HG02884 (cell line): ENCODE measurements around the gene KIF21A.

Experiments used
- ATAC-seq: cut with Tn5 transposase; IDR thresholded peaks from one replicate; pipeline ENCODE4 v1.9.1; 2021; ENCODE audit warnings: mild to moderate bottlenecking, moderate library complexity; ENCODE audit not compliant: unreplicated experiment

The KIF21A gene

GRCh38 chr12:39392154-39392925 lies 50.6 kb downstream of the KIF21A start:
- ATAC-seq, result no peak

- no peak for ATAC-seq
Observed at GRCh38 chr12:39390752-39391151, 52.2 kb downstream of the KIF21A start.

- ATAC-seq, result no peak
Observed at GRCh38 chr12:39389399-39390150, 53.3 kb downstream of the KIF21A start.

GRCh38 chr12:39386335-39386734 lies 56.6 kb downstream of the KIF21A start:
- no peak for ATAC-seq

GRCh38 chr12:39383114-39383513 lies 59.8 kb downstream of the KIF21A start:
- no peak for ATAC-seq

- no peak for ATAC-seq
Observed at GRCh38 chr12:39380090-39380489, 62.8 kb downstream of the KIF21A start.

GRCh38 chr12:39378341-39378740 lies 64.6 kb downstream of the KIF21A start:
- no peak for ATAC-seq

- ATAC-seq, result no peak
Observed at GRCh38 chr12:39375206-39375808, 67.6 kb downstream of the KIF21A start.

GRCh38 chr12:39372929-39373328 lies 70.0 kb downstream of the KIF21A start:
- peak; percentile 87 for ATAC-seq

- ATAC-seq, result no peak
Observed at GRCh38 chr12:39372204-39372925, 70.6 kb downstream of the KIF21A start.

GRCh38 chr12:39369756-39370155 lies 73.2 kb downstream of the KIF21A start:
- ATAC-seq, result no peak

GRCh38 chr12:39368891-39369290 lies 74.0 kb downstream of the KIF21A start:
- ATAC-seq, result no peak

GRCh38 chr12:39368096-39368495 lies 74.8 kb downstream of the KIF21A start:
- ATAC-seq, result no peak

- ATAC-seq, result no peak
Observed at GRCh38 chr12:39367494-39367893, 75.4 kb downstream of the KIF21A start.

- no peak for ATAC-seq
Observed at GRCh38 chr12:39365364-39366001, 77.4 kb downstream of the KIF21A start.

GRCh38 chr12:39364196-39364595 lies 78.7 kb downstream of the KIF21A start:
- no peak for ATAC-seq

- no peak for ATAC-seq
Observed at GRCh38 chr12:39359645-39360044, 83.3 kb downstream of the KIF21A start.

GRCh38 chr12:39357041-39357440 lies 85.9 kb downstream of the KIF21A start:
- no peak for ATAC-seq

GRCh38 chr12:39355841-39356240 lies 87.1 kb downstream of the KIF21A start:
- peak; percentile 51 for ATAC-seq

- no peak for ATAC-seq
Observed at GRCh38 chr12:39354955-39355354, 88.0 kb downstream of the KIF21A start.
